Osteoblast (primary cell): ENCODE measurements around the gene DEAF1. TPM values are rescaled to one million over a fixed set of nuclear protein-coding genes. Genes with fewer than 3 reads are reported as not detected.
A peak's percentile ranks its signal among the peaks of the same experiment; 100 is the strongest.

ENCODE experiments used
- DNase-seq: peaks from one replicate; pipeline ENCODE4 v3.0.0; 2011; ENCODE audit warnings: low spot score, mixed read lengths; ENCODE audit not compliant: insufficient read length; ENCODE audit errors: missing footprints
- H2AFZ ChIP-seq: 2 replicates; pipeline ENCODE4 v1.6.0; 2011; ENCODE audit warnings: mild to moderate bottlenecking, low read length
- H3K27ac ChIP-seq: 2 replicates; pipeline ENCODE4 v1.5.1; 2011; ENCODE audit warnings: mild to moderate bottlenecking, low read depth, low read length, moderate library complexity
- H3K27me3 ChIP-seq: 2 replicates; pipeline ENCODE4 v1.6.0; 2012; ENCODE audit warnings: mild to moderate bottlenecking, control low read depth, inconsistent platforms, low read length, moderate library complexity; ENCODE audit not compliant: insufficient read depth
- H3K36me3 ChIP-seq: 2 replicates; pipeline ENCODE4 v1.5.1; 2011; ENCODE audit warnings: mild to moderate bottlenecking, low read length, control low read depth, moderate library complexity; ENCODE audit not compliant: insufficient read depth
- H3K4me1 ChIP-seq: 2 replicates; pipeline ENCODE4 v1.5.1; 2011; ENCODE audit warnings: mild to moderate bottlenecking, low read length, control low read depth, moderate library complexity; ENCODE audit not compliant: insufficient read depth
- H3K4me2 ChIP-seq: 2 replicates; pipeline ENCODE4 v1.6.0; 2011; ENCODE audit warnings: mild to moderate bottlenecking, low read length; ENCODE audit not compliant: insufficient read depth
- H3K4me3 ChIP-seq: fragments of 200-600 bp; sonication (generic); 3 replicates; pipeline ENCODE4 v1.5.1; 2012; ENCODE audit warnings: mild to moderate bottlenecking, low read length, inconsistent platforms; ENCODE audit not compliant: insufficient read depth
- H3K79me2 ChIP-seq: 2 replicates; pipeline ENCODE4 v1.6.0; 2012; ENCODE audit warnings: mild to moderate bottlenecking, low read length, control low read depth, inconsistent platforms; ENCODE audit not compliant: insufficient read depth
- H3K9me3 ChIP-seq: 2 replicates; pipeline ENCODE4 v1.5.1; 2011; ENCODE audit warnings: low read depth, low read length, control low read depth
- H4K20me1 ChIP-seq: 2 replicates; pipeline ENCODE4 v1.6.0; 2012; ENCODE audit warnings: mild to moderate bottlenecking, low read length, control low read depth; ENCODE audit not compliant: insufficient read depth
- total RNA-seq: library from RNA; depleted of rRNA; stranded (reverse); fragments of >200 nt; gene quantifications from 2 replicates; pipeline ENCODE4 v1.2.3, GENCODE V29; 2012
- TF ChIP-seq, protein P1 (sequence below): IDR thresholded peaks from 2 replicates; pipeline ENCODE4 v1.5.1; 2011; ENCODE audit warnings: mild to moderate bottlenecking, low read depth, low read length, moderate library complexity; ENCODE audit errors: extremely low read depth

DEAF1 gene
- total RNA-seq, 1 donor = 44.2 TPM

- Histone ChIP-seq H3K4me1 (no peaks in the 10 kb centered on the region), H4K20me1 (peaks cover 18% of the 10 kb centered on the region), H3K4me2 (no peak overlapping the region), H3K9me3 (no peaks in the 10 kb centered on the region), H3K4me3 (no peak overlapping the region), H3K27ac (no peak overlapping the region), H3K27me3 (no peaks in the 10 kb centered on the region), H3K36me3 (peaks cover 23% of the 10 kb centered on the region), H2AFZ (no peak overlapping the region), H3K79me2 (peaks cover 4% of the 10 kb centered on the region)
- peak; percentile 35 for DNase-seq
- TF ChIP-seq, protein P1, sequence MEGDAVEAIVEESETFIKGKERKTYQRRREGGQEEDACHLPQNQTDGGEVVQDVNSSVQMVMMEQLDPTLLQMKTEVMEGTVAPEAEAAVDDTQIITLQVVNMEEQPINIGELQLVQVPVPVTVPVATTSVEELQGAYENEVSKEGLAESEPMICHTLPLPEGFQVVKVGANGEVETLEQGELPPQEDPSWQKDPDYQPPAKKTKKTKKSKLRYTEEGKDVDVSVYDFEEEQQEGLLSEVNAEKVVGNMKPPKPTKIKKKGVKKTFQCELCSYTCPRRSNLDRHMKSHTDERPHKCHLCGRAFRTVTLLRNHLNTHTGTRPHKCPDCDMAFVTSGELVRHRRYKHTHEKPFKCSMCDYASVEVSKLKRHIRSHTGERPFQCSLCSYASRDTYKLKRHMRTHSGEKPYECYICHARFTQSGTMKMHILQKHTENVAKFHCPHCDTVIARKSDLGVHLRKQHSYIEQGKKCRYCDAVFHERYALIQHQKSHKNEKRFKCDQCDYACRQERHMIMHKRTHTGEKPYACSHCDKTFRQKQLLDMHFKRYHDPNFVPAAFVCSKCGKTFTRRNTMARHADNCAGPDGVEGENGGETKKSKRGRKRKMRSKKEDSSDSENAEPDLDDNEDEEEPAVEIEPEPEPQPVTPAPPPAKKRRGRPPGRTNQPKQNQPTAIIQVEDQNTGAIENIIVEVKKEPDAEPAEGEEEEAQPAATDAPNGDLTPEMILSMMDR = no peak
Measured at GRCh38 chr11:660681-661444, 34.2 kb downstream of the DEAF1 start.

DNA sequence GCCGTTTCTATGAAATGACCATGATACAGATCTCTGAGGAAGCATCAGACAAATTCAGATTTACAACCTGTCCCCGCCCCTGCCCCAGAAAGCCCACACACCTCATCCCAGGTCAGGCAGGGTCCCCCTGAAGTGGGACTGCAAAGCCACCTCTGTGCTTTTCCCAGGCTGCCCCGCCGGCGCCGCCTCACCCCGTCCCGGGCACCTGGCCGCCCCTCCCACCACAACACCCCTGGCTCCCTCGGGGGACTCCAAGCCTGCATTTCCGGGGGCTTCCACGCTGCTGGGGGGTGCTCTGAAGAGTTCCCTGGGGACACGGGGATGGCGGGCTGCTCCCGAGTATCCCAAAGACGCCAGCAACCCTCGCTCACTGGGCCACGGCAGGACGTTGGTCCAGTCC lies 34.7 kb downstream of the DEAF1 start:
- Histone ChIP-seq H3K79me2 (peaks cover 4% of the 10 kb centered on the region), H3K27ac (no peak overlapping the region), H3K4me1 (no peaks in the 10 kb centered on the region), H3K4me2 (no peak overlapping the region), H3K36me3 (peaks cover 23% of the 10 kb centered on the region), H2AFZ (no peak overlapping the region), H4K20me1 (peaks cover 18% of the 10 kb centered on the region), H3K27me3 (no peaks in the 10 kb centered on the region), H3K4me3 (no peak overlapping the region), H3K9me3 (no peaks in the 10 kb centered on the region)
- TF ChIP-seq, protein P1 = no peak
- DNase-seq = peak; percentile 58

- H3K4me2 ChIP-seq = no peak overlapping the region
- peaks cover 4% of the 10 kb centered on the region for H3K79me2 ChIP-seq
- TF ChIP-seq, protein P1 = no peak
- no peak overlapping the region for H2AFZ ChIP-seq
- H3K4me3 ChIP-seq = no peak overlapping the region
- no peak overlapping the region for H3K27ac ChIP-seq
- no peaks in the 10 kb centered on the region for H3K27me3 ChIP-seq
- no peaks in the 10 kb centered on the region for H3K9me3 ChIP-seq
- DNase-seq = peak; percentile 63
- peaks cover 18% of the 10 kb centered on the region for H4K20me1 ChIP-seq
- H3K36me3 ChIP-seq = peaks cover 23% of the 10 kb centered on the region
- H3K4me1 ChIP-seq = no peaks in the 10 kb centered on the region
Measured at GRCh38 chr11:659532-660085, 35.4 kb downstream of the DEAF1 start.

- Histone ChIP-seq H3K9me3 (no peaks in the 10 kb centered on the region), H3K4me2 (no peak overlapping the region), H4K20me1 (peaks cover 15% of the 10 kb centered on the region), H3K27me3 (no peaks in the 10 kb centered on the region), H2AFZ (no peak overlapping the region), H3K36me3 (peaks cover 13% of the 10 kb centered on the region), H3K27ac (no peak overlapping the region), H3K79me2 (peaks cover 4% of the 10 kb centered on the region), H3K4me3 (no peak overlapping the region), H3K4me1 (no peaks in the 10 kb centered on the region)
- TF ChIP-seq, protein P1 = no peak
- peak; percentile 62 for DNase-seq
Measured at GRCh38 chr11:657691-658126, 37.3 kb downstream of the DEAF1 start.
